ENCODE data around the gene SYT12. TPM values are rescaled to one million over a fixed set of nuclear protein-coding genes. Genes with fewer than 3 reads are reported as not detected.

The SYT12 gene
- total and polyA plus RNA-seq, 9 of the 15 experiments (the other 6 are each of a cell fraction or from before 2014, with no cell fraction given) = 0.03 to 0.11 (median 0.03) TPM; not detected in 4

DNA sequence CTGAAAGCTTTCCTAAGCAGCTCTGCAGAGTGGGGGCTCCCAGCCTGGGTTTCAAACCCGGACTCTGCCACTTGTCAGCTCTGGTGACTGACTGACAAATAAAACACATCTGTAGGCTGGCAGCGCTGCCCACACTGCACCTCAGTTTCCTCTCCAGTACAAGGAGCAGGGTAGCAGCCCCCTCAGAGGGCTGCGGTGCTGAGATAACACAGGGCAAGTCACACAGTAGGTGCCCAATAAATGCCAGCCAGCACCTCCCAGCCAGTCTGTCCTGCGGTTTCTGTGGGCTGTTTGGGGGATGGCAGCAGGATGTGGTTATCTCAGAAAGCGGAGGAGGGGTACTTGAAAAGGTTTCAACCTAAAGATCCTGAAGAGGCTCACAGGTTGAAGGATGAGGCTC is 1.5 kb downstream of the SYT12 start:
- H3K79me2 ChIP-seq (ENCODE audit: control insufficient read depth, insufficient read depth, low read length) = no peaks in the 10 kb centered on the region
- ATAC-seq (no peak), FAIRE-seq (no peak), DNase-seq (ENCODE audit: extremely low read depth in 1 of 4, low spot score in 3 of 4) (no peak)
- CTCF ChIA-PET (ENCODE audit: low intra/inter-chr PET ratio) = no interaction called here
- in situ Hi-C loops (cut with MboI) (no loop called here), intact Hi-C loops (cut with micrococcal nuclease) (no loop called here)
- no TSS peak for BruUV-seq (replicated peaks)
- no peak overlapping the region for H3K4me2 ChIP-seq (ENCODE audit: insufficient read depth, low read length)
- H3K4me1 ChIP-seq (replicated peaks in 1 of 2; ENCODE audit: control insufficient read depth in 2 of 2, insufficient read depth in 2 of 2, low read length in 2 of 2) = peaks cover 0 to 23% of the 10 kb centered on the region in 2 experiments; a peak in 2 of 5 replicates
- TF ChIP-seq MTA3 (IDR thresholded peaks at IDR 0.05; ENCODE audit: borderline replicate concordance) = no peak
- no peak for TF ChIP-seq DNMT1 (IDR thresholded peaks at IDR 0.05)
- H3K9me3 ChIP-seq (replicated peaks; ENCODE audit: control insufficient read depth, insufficient read depth, low read depth, low read length) = no peaks in the 10 kb centered on the region
- WGBS (ENCODE audit: insufficient coverage, low coverage, missing lambda C conversion rate) = 0% methylated on average over 5 of the region's 5 CpGs
- H3K27ac ChIP-seq (ENCODE audit: extremely low read depth, low read depth, low read length) = no peak overlapping the region
- no peak overlapping the region for H2AFZ ChIP-seq (ENCODE audit: low read depth, low read length)
- H3K36me3 ChIP-seq (ENCODE audit: control insufficient read depth, insufficient read depth, low read length) = no peaks in the 10 kb centered on the region
- H3K27me3 ChIP-seq (ENCODE audit: control insufficient read depth in 2 of 2, insufficient read depth in 2 of 2, low read length in 2 of 2) = peaks cover 6 to 28% of the 10 kb centered on the region in 2 experiments; a peak in 3 of 5 replicates
- no peak overlapping the region for H3K4me3 ChIP-seq
- H3K9me1 ChIP-seq (ENCODE audit: control insufficient read depth, insufficient read depth, low read length) = no peaks in the 10 kb centered on the region
- no peak overlapping the region for H3K9ac ChIP-seq (ENCODE audit: insufficient read depth in 1 of 2, low read depth in 2 of 2, low read length in 2 of 2)
- no peaks in the 10 kb centered on the region; the same call in 1 of the 2 replicates for H4K20me1 ChIP-seq (replicated peaks; ENCODE audit: control insufficient read depth, insufficient read depth, low read length)
- POLR2A ChIA-PET = interaction anchor here (0.7 to 1.1 kb wide), 2 partner anchors 15 to 18 kb away, joined by 3 read pairs; no protein-coding TSS in a partner anchor

DNA sequence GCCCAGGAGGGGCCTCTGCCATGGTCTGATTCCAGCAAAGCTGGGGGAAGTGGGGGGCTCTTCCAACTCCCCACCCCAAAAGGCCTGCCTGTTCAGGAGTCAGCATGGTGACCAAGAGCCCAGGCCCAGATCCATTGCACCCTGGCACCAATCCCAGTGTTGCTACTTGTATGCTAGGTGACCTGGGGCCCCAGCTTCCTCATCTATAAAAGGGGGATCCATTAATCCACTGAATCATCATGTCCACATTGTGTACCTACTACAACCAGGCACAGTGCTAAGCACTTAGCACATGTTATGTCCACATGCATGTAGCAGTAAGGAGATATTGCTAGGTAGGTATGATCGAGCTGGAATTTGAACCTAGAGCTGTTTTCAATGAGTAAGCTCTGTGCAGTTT is 2.0 kb downstream of the SYT12 start:
- ATAC-seq (no peak), DNase-seq (ENCODE audit: extremely low read depth in 1 of 4, low spot score in 3 of 4) (no peak), FAIRE-seq (no peak)
- Histone ChIP-seq H2AFZ (ENCODE audit: low read depth, low read length) (no peak overlapping the region), H3K36me3 (ENCODE audit: control insufficient read depth, insufficient read depth, low read length) (no peaks in the 10 kb centered on the region), H3K4me3 (no peak overlapping the region), H3K27me3 (ENCODE audit: control insufficient read depth in 2 of 2, insufficient read depth in 2 of 2, low read length in 2 of 2) (peaks cover 10 to 30% of the 10 kb centered on the region in 2 experiments; a peak in 3 of 5 replicates), H3K4me2 (ENCODE audit: insufficient read depth, low read length) (no peak overlapping the region), H4K20me1 (replicated peaks; ENCODE audit: control insufficient read depth, insufficient read depth, low read length) (peaks cover 2% of the 10 kb centered on the region), H3K9ac (ENCODE audit: insufficient read depth in 1 of 2, low read depth in 2 of 2, low read length in 2 of 2) (no peak overlapping the region), H3K4me1 (replicated peaks in 1 of 2; ENCODE audit: control insufficient read depth in 2 of 2, insufficient read depth in 2 of 2, low read length in 2 of 2) (peaks cover 0 to 23% of the 10 kb centered on the region in 2 experiments; a peak in 2 of 5 replicates), H3K27ac (ENCODE audit: extremely low read depth, low read depth, low read length) (no peak overlapping the region), H3K9me3 (replicated peaks; ENCODE audit: control insufficient read depth, insufficient read depth, low read depth, low read length) (no peaks in the 10 kb centered on the region), H3K79me2 (ENCODE audit: control insufficient read depth, insufficient read depth, low read length) (no peaks in the 10 kb centered on the region), H3K9me1 (ENCODE audit: control insufficient read depth, insufficient read depth, low read length) (no peaks in the 10 kb centered on the region)
- in situ Hi-C loops (cut with MboI) (no loop called here), intact Hi-C loops (cut with micrococcal nuclease) (no loop called here)
- ChIA-PET CTCF (ENCODE audit: low intra/inter-chr PET ratio) (no interaction called here), POLR2A (interaction anchor here (0.8 to 1.1 kb wide), 3 partner anchors 10 to 131 kb away, joined by 3 read pairs; no protein-coding TSS in a partner anchor)
- BruUV-seq (replicated peaks) = no TSS peak
- WGBS (ENCODE audit: insufficient coverage, low coverage, missing lambda C conversion rate) = 6% methylated on average over 1 of the region's 1 CpG
- TF ChIP-seq, protein P1, sequence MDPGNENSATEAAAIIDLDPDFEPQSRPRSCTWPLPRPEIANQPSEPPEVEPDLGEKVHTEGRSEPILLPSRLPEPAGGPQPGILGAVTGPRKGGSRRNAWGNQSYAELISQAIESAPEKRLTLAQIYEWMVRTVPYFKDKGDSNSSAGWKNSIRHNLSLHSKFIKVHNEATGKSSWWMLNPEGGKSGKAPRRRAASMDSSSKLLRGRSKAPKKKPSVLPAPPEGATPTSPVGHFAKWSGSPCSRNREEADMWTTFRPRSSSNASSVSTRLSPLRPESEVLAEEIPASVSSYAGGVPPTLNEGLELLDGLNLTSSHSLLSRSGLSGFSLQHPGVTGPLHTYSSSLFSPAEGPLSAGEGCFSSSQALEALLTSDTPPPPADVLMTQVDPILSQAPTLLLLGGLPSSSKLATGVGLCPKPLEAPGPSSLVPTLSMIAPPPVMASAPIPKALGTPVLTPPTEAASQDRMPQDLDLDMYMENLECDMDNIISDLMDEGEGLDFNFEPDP (CRISPR knock-in tag; IDR thresholded peaks at IDR 0.05) = no peak
- TF ChIP-seq ZNF695 (CRISPR knock-in tag; IDR thresholded peaks at IDR 0.05) = no peak
- TF ChIP-seq TGIF2 (CRISPR knock-in tag; IDR thresholded peaks at IDR 0.05) = no peak
- no peak for TF ChIP-seq SMARCA4 (IDR thresholded peaks at IDR 0.05)
- no peak for TF ChIP-seq ZNF717 (CRISPR knock-in tag; IDR thresholded peaks at IDR 0.05)
- no peak for TF ChIP-seq SREBF2 (CRISPR knock-in tag; IDR thresholded peaks at IDR 0.05)
- no peak for TF ChIP-seq L3MBTL2 (IDR thresholded peaks at IDR 0.05)
- no peak for TF ChIP-seq JUN (IDR thresholded peaks at IDR 0.05; ENCODE audit: borderline replicate concordance, low read depth, low read length)
- TF ChIP-seq JUN (CRISPR knock-in tag; IDR thresholded peaks at IDR 0.05; ENCODE audit: borderline replicate concordance) = no peak
- TF ChIP-seq, protein P2, sequence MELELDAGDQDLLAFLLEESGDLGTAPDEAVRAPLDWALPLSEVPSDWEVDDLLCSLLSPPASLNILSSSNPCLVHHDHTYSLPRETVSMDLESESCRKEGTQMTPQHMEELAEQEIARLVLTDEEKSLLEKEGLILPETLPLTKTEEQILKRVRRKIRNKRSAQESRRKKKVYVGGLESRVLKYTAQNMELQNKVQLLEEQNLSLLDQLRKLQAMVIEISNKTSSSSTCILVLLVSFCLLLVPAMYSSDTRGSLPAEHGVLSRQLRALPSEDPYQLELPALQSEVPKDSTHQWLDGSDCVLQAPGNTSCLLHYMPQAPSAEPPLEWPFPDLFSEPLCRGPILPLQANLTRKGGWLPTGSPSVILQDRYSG (tag; conservative IDR thresholded peaks at IDR 0.05; ENCODE audit: low read depth) = no peak
- no peak for TF ChIP-seq ZNF778 (CRISPR knock-in tag; IDR thresholded peaks at IDR 0.05)
- no peak for TF ChIP-seq SRSF9 (IDR thresholded peaks at IDR 0.05; ENCODE audit: borderline replicate concordance, low read depth, low read length)
- TF ChIP-seq ZNF668 (CRISPR knock-in tag; IDR thresholded peaks at IDR 0.05) = no peak

Data from K562 (cell line).